ENCODE results near the gene GABRD.

GABRD gene

GRCh38 chr1:1973716-1974642 is 45.2 kb upstream of the GABRD start:
- TF ChIP-seq EZH2phosphoT487 (IDR thresholded peaks at IDR 0.05; ENCODE audit: borderline replicate concordance, low read length), result no peak
- Histone ChIP-seq H3K4me2 (ENCODE audit: low read length) (no peak overlapping the region), H3K27me3 (ENCODE audit: control insufficient read depth, low read length) (no peaks in the 10 kb centered on the region), H3F3A (ENCODE audit: control insufficient read depth, insufficient read depth) (no peaks in the 10 kb centered on the region), H3K36me3 (ENCODE audit: control insufficient read depth, low read length) (no peaks in the 10 kb centered on the region), H3K4me3 (ENCODE audit: low read length) (no peak overlapping the region), H3K27ac (ENCODE audit: low read depth, low read length) (no peak overlapping the region), H3K9me2 (replicated peaks; ENCODE audit: control insufficient read depth, low read length) (no peaks in the 10 kb centered on the region), H3K79me2 (ENCODE audit: control insufficient read depth, low read length) (no peaks in the 10 kb centered on the region), H4K20me1 (ENCODE audit: control insufficient read depth, insufficient read depth, low read depth, low read length) (no peaks in the 10 kb centered on the region), H3K4me1 (ENCODE audit: control insufficient read depth, low read length) (no peaks in the 10 kb centered on the region), H3K9me3 (ENCODE audit: control insufficient read depth, insufficient read depth, low read length) (peaks cover 23% of the 10 kb centered on the region; the same call in 1 of the 2 replicates)

- no peaks in the 10 kb centered on the region for H3K9me2 ChIP-seq (replicated peaks; ENCODE audit: control insufficient read depth, low read length)
- no peaks in the 10 kb centered on the region for H4K20me1 ChIP-seq (ENCODE audit: control insufficient read depth, insufficient read depth, low read depth, low read length)
- no peaks in the 10 kb centered on the region for H3K4me1 ChIP-seq (ENCODE audit: control insufficient read depth, low read length)
- peaks cover 27% of the 10 kb centered on the region; the same call in 1 of the 2 replicates for H3K9me3 ChIP-seq (ENCODE audit: control insufficient read depth, insufficient read depth, low read length)
- TF ChIP-seq, protein P1, sequence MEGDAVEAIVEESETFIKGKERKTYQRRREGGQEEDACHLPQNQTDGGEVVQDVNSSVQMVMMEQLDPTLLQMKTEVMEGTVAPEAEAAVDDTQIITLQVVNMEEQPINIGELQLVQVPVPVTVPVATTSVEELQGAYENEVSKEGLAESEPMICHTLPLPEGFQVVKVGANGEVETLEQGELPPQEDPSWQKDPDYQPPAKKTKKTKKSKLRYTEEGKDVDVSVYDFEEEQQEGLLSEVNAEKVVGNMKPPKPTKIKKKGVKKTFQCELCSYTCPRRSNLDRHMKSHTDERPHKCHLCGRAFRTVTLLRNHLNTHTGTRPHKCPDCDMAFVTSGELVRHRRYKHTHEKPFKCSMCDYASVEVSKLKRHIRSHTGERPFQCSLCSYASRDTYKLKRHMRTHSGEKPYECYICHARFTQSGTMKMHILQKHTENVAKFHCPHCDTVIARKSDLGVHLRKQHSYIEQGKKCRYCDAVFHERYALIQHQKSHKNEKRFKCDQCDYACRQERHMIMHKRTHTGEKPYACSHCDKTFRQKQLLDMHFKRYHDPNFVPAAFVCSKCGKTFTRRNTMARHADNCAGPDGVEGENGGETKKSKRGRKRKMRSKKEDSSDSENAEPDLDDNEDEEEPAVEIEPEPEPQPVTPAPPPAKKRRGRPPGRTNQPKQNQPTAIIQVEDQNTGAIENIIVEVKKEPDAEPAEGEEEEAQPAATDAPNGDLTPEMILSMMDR (IDR thresholded peaks at IDR 0.05; ENCODE audit: low read depth, low read length, poor library complexity, severe bottlenecking), result no peak
- no peak for TF ChIP-seq EZH2phosphoT487 (IDR thresholded peaks at IDR 0.05; ENCODE audit: borderline replicate concordance, low read length)
- no peaks in the 10 kb centered on the region for H3F3A ChIP-seq (ENCODE audit: control insufficient read depth, insufficient read depth)
- H3K79me2 ChIP-seq (ENCODE audit: control insufficient read depth, low read length), result no peaks in the 10 kb centered on the region
- no peaks in the 10 kb centered on the region for H3K27me3 ChIP-seq (ENCODE audit: control insufficient read depth, low read length)
- no peak overlapping the region for H3K27ac ChIP-seq (ENCODE audit: low read depth, low read length)
- H3K36me3 ChIP-seq (ENCODE audit: control insufficient read depth, low read length), result no peaks in the 10 kb centered on the region
- H3K4me2 ChIP-seq (ENCODE audit: low read length), result no peak overlapping the region
- H3K4me3 ChIP-seq (ENCODE audit: low read length), result no peak overlapping the region
Measured at GRCh38 chr1:1974834-1975233, 44.3 kb upstream of the GABRD start.

- Histone ChIP-seq H3K27me3 (ENCODE audit: control insufficient read depth, low read length) (no peaks in the 10 kb centered on the region), H4K20me1 (ENCODE audit: control insufficient read depth, insufficient read depth, low read depth, low read length) (no peaks in the 10 kb centered on the region), H3K27ac (ENCODE audit: low read depth, low read length) (no peak overlapping the region), H3K4me1 (ENCODE audit: control insufficient read depth, low read length) (no peaks in the 10 kb centered on the region), H3K36me3 (ENCODE audit: control insufficient read depth, low read length) (no peaks in the 10 kb centered on the region), H3F3A (ENCODE audit: control insufficient read depth, insufficient read depth) (no peaks in the 10 kb centered on the region), H3K79me2 (ENCODE audit: control insufficient read depth, low read length) (no peaks in the 10 kb centered on the region), H3K4me2 (ENCODE audit: low read length) (no peak overlapping the region), H3K9me3 (ENCODE audit: control insufficient read depth, insufficient read depth, low read length) (peaks cover 22% of the 10 kb centered on the region; the same call in 1 of the 2 replicates), H3K9me2 (replicated peaks; ENCODE audit: control insufficient read depth, low read length) (no peaks in the 10 kb centered on the region), H3K4me3 (ENCODE audit: low read length) (no peak overlapping the region)
- no peak for TF ChIP-seq EZH2phosphoT487 (IDR thresholded peaks at IDR 0.05; ENCODE audit: borderline replicate concordance, low read length)
- TF ChIP-seq, protein P1 (IDR thresholded peaks at IDR 0.05; ENCODE audit: low read depth, low read length, poor library complexity, severe bottlenecking), result no peak
Measured at GRCh38 chr1:1975535-1975934, 43.6 kb upstream of the GABRD start.

GRCh38 chr1:1976031-1976430 is 43.1 kb upstream of the GABRD start:
- Histone ChIP-seq H3K27me3 (ENCODE audit: control insufficient read depth, low read length) (no peaks in the 10 kb centered on the region), H3K36me3 (ENCODE audit: control insufficient read depth, low read length) (no peaks in the 10 kb centered on the region), H3K4me3 (ENCODE audit: low read length) (no peak overlapping the region), H3F3A (ENCODE audit: control insufficient read depth, insufficient read depth) (no peaks in the 10 kb centered on the region), H3K9me2 (replicated peaks; ENCODE audit: control insufficient read depth, low read length) (no peaks in the 10 kb centered on the region), H3K4me1 (ENCODE audit: control insufficient read depth, low read length) (no peaks in the 10 kb centered on the region), H4K20me1 (ENCODE audit: control insufficient read depth, insufficient read depth, low read depth, low read length) (no peaks in the 10 kb centered on the region), H3K79me2 (ENCODE audit: control insufficient read depth, low read length) (no peaks in the 10 kb centered on the region), H3K9me3 (ENCODE audit: control insufficient read depth, insufficient read depth, low read length) (peaks cover 22% of the 10 kb centered on the region; the same call in 1 of the 2 replicates), H3K4me2 (ENCODE audit: low read length) (no peak overlapping the region), H3K27ac (ENCODE audit: low read depth, low read length) (no peak overlapping the region)
- TF ChIP-seq, protein P1 (IDR thresholded peaks at IDR 0.05; ENCODE audit: low read depth, low read length, poor library complexity, severe bottlenecking), result no peak
- TF ChIP-seq EZH2phosphoT487 (IDR thresholded peaks at IDR 0.05; ENCODE audit: borderline replicate concordance, low read length), result no peak
